HepG2 (cell line): ENCODE results near the gene DPH2. TPM values are rescaled to one million over a fixed set of nuclear protein-coding genes. Genes with fewer than 3 reads are reported as not detected.

Experiments
- CTCF ChIP-seq: sonication (generic); formaldehyde crosslinking; IDR thresholded peaks from 2 replicates; pipeline ENCODE4 v1.5.0; 2020; ENCODE audit warnings: mild to moderate bottlenecking, missing genetic modification reagents, moderate library complexity
- EHMT2 ChIP-seq: fragments of 200-600 bp; sonication (generic); IDR thresholded peaks from 2 replicates; pipeline ENCODE4 v1.7.0; 2017; ENCODE audit warnings: antibody characterized with exemption, low read depth, low read length, borderline replicate concordance
- HMG20A ChIP-seq: IDR thresholded peaks from 2 replicates; pipeline ENCODE4 v1.6.1; 2016; ENCODE audit warnings: borderline replicate concordance
- JARID2 ChIP-seq: sonication (generic); formaldehyde crosslinking; IDR thresholded peaks from 2 replicates; pipeline ENCODE4 v1.8.1; 2023; ENCODE audit warnings: missing genetic modification reagents, inconsistent platforms; ENCODE audit not compliant: insufficient replicate concordance
- JUND ChIP-seq: sonication (generic); formaldehyde crosslinking; IDR thresholded peaks from 2 replicates; pipeline ENCODE4 v1.8.0; 2022; ENCODE audit warnings: mild to moderate bottlenecking, missing genetic modification reagents
- KMT2A ChIP-seq: sonication (generic); formaldehyde crosslinking; IDR thresholded peaks from 2 replicates; pipeline ENCODE4 v1.4.0; 2020; ENCODE audit warnings: missing genetic modification reagents
- NCOR1 ChIP-seq: fragments of 200-600 bp; sonication (generic); IDR thresholded peaks from 2 replicates; pipeline ENCODE4 v1.7.0; 2017; ENCODE audit warnings: antibody characterized with exemption, low read length, borderline replicate concordance
- PAWR ChIP-seq: sonication (generic); formaldehyde crosslinking; IDR thresholded peaks from 2 replicates; pipeline ENCODE4 v1.4.0; 2020; ENCODE audit warnings: missing genetic modification reagents, mild to moderate bottlenecking, borderline replicate concordance
- RFX1 ChIP-seq: fragments of 450-650 bp; IDR thresholded peaks from 2 replicates; pipeline ENCODE4 v1.6.1; 2017
- RFX3 ChIP-seq: IDR thresholded peaks from 2 replicates; pipeline ENCODE4 v1.6.1; 2016; ENCODE audit warnings: missing biosample characterization, missing genetic modification reagents
- SIX4 ChIP-seq: sonication (generic); formaldehyde crosslinking; IDR thresholded peaks from 2 replicates; pipeline ENCODE4 v1.4.0; 2020; ENCODE audit warnings: missing genetic modification reagents
- SP140L ChIP-seq: sonication (generic); formaldehyde crosslinking; IDR thresholded peaks from 2 replicates; pipeline ENCODE4 v1.4.0; 2020; ENCODE audit warnings: missing genetic modification reagents, borderline replicate concordance
- SUZ12 ChIP-seq: fragments of 150-350 bp; IDR thresholded peaks from 2 replicates; pipeline ENCODE4 v1.6.1; 2014; ENCODE audit warnings: low read depth, low read length
- ZBTB2 ChIP-seq: sonication (generic); formaldehyde crosslinking; IDR thresholded peaks from 2 replicates; pipeline ENCODE4 v1.8.0; 2022; ENCODE audit warnings: low read depth, missing genetic modification reagents
- ZNF142 ChIP-seq: sonication (generic); formaldehyde crosslinking; IDR thresholded peaks from 2 replicates; pipeline ENCODE4 v1.4.0; 2020; ENCODE audit warnings: missing genetic modification reagents
- ZNF24 ChIP-seq: fragments of 450-650 bp; IDR thresholded peaks from 2 replicates; pipeline ENCODE4 v1.6.1; 2017; ENCODE audit warnings: antibody characterized with exemption, mild to moderate bottlenecking
- ZNF615 ChIP-seq: sonication (generic); formaldehyde crosslinking; IDR thresholded peaks from 2 replicates; pipeline ENCODE4 v1.5.0; 2020; ENCODE audit warnings: mild to moderate bottlenecking, missing genetic modification reagents, borderline replicate concordance
- ZNF761 ChIP-seq: sonication (generic); formaldehyde crosslinking; conservative IDR thresholded peaks from 2 replicates; pipeline ENCODE4 v1.4.0; 2020; ENCODE audit warnings: mild to moderate bottlenecking, missing genetic modification reagents
- ZNF792 ChIP-seq: IDR thresholded peaks from 2 replicates; pipeline ENCODE4 v1.6.1; 2016
- polyA plus RNA-seq, 8 experiments: library from polyadenylated mRNA; depleted of rRNA in 3 of 8; stranded (reverse) in 7 of 8; unstranded in 1 of 8; fragments of >200 nt; fragmentation: Illumina TruSeq in 4 of 8; extraction: Trizol in 4 of 8; gene quantifications; 2 replicates each; pipeline versions ENCODE4 v1.2.1 to v1.2.3, GENCODE V29; 2011 to 2016; ENCODE audit warnings: low read depth in 4 of 8, missing spikeins in 1 of 8, mixed read lengths in 1 of 8; ENCODE audit not compliant: insufficient read depth in 1 of 8
- total RNA-seq, 5 experiments: library from RNA; depleted of rRNA; stranded (reverse); fragments of >200 nt; fragmentation: Illumina TruSeq; extraction: Trizol; gene quantifications; 2 replicates each; pipeline ENCODE4 v1.2.3, GENCODE V29; 2016; ENCODE audit warnings: low read depth in 1 of 5

Gene DPH2
- total and polyA plus RNA-seq, 2 of the 13 experiments (the other 11 are each of a cell fraction or from before 2014, with no cell fraction given): 32.2 to 38.3 TPM

GRCh38 chr1:43991476-43992231 is 21.8 kb downstream of the DPH2 start, which contains the start of gene CCDC24 (continued):
- TF ChIP-seq CTCF (CRISPR knock-in tag) (peak; percentile 28; the same call in 1 of the 2 replicates), HMG20A (CRISPR knock-in tag) (no peak), EHMT2 (no peak), SIX4 (CRISPR knock-in tag) (no peak; the same call in 1 of the 2 replicates), RFX1 (peak; percentile 45; the same call in 1 of the 2 replicates), ZNF761 (CRISPR knock-in tag) (no peak), JUND (no peak), ZNF615 (no peak), ZBTB2 (CRISPR knock-in tag) (peak; percentile 72), RFX3 (CRISPR knock-in tag) (peak; percentile 72), JARID2 (CRISPR knock-in tag) (no peak), ZNF24 (no peak), SUZ12 (no peak), ZNF142 (CRISPR knock-in tag) (0 out of 2 replicates have a peak, but pooled peaks have one; percentile 42), PAWR (CRISPR knock-in tag) (no peak; the same call in 1 of the 2 replicates), ZNF792 (peak; percentile 21; the same call in 1 of the 2 replicates), SP140L (CRISPR knock-in tag) (no peak), KMT2A (no peak), NCOR1 (no peak)
